DMS53 (cell line): ENCODE results near the gene AP5S1.
"Not testable (repeated sequence)": the region's sequence is repeated elsewhere in the genome, so short reads cannot be mapped to it uniquely, and the experiment has no call there.

Experiments
- DNase-seq: peaks from one replicate; lab custom pipeline; 2025; lab: John Stamatoyannopoulos, UW

AP5S1 gene

GRCh38 chr20:3843990-3844619 is 23.8 kb downstream of the AP5S1 start:
- DNase-seq, result not testable (repeated sequence)

GRCh38 chr20:3846378-3846739 is 26.0 kb downstream of the AP5S1 start:
- no peak for DNase-seq

- peak; percentile 93 for DNase-seq
Observed at GRCh38 chr20:3846740-3847428, 26.5 kb downstream of the AP5S1 start, which contains the start of gene MAVS. MAVS (plus strand) TSS chr20:3846834; CDS start chr20:3854625, 7,791 bp downstream.

GRCh38 chr20:3847429-3847940 is 27.1 kb downstream of the AP5S1 start:
- DNase-seq, result no peak

GRCh38 chr20:3848565-3848964 is 28.2 kb downstream of the AP5S1 start:
- no peak for DNase-seq

- no peak for DNase-seq
Observed at GRCh38 chr20:3854462-3854871, 34.1 kb downstream of the AP5S1 start.

- DNase-seq, result no peak
Observed at GRCh38 chr20:3857405-3857804, 37.1 kb downstream of the AP5S1 start.

GRCh38 chr20:3858689-3859088 is 38.3 kb downstream of the AP5S1 start:
- no peak for DNase-seq

GRCh38 chr20:3861191-3861590 is 40.8 kb downstream of the AP5S1 start:
- DNase-seq, result no peak

- DNase-seq, result no peak
Observed at GRCh38 chr20:3862333-3862732, 42.0 kb downstream of the AP5S1 start.

- no peak for DNase-seq
Observed at GRCh38 chr20:3863317-3863716, 43.0 kb downstream of the AP5S1 start.

GRCh38 chr20:3864518-3864917 is 44.2 kb downstream of the AP5S1 start:
- no peak for DNase-seq

- DNase-seq, result no peak
Observed at GRCh38 chr20:3865152-3865886, 45.0 kb downstream of the AP5S1 start.

- no peak for DNase-seq
Observed at GRCh38 chr20:3865887-3866407, 45.6 kb downstream of the AP5S1 start.

- no peak for DNase-seq
Observed at GRCh38 chr20:3866464-3866863, 46.1 kb downstream of the AP5S1 start.

GRCh38 chr20:3867802-3868201 is 47.5 kb downstream of the AP5S1 start:
- no peak for DNase-seq

- DNase-seq, result no peak
Observed at GRCh38 chr20:3869839-3870634, 49.7 kb downstream of the AP5S1 start.

GRCh38 chr20:3871550-3872265 is 51.4 kb downstream of the AP5S1 start:
- no peak for DNase-seq

- DNase-seq, result no peak
Observed at GRCh38 chr20:3873507-3873906, 53.2 kb downstream of the AP5S1 start.

GRCh38 chr20:3874194-3874844 is 54.0 kb downstream of the AP5S1 start:
- no peak for DNase-seq
